SK-N-SH treated with all-trans-retinoic acid at 6 μM for 48 hours (cell line): ENCODE measurements around the gene CNTNAP2.

Experiments
- ATAC-seq: fragments of 200-7000 bp; cut with Tn5 transposase; 3 replicates; pipeline ENCODE4 v1.9.1; 2020; ENCODE audit warnings: mild to moderate bottlenecking, moderate library complexity
- ARNTL ChIP-seq: fragments of 450-650 bp; formaldehyde crosslinking; IDR thresholded peaks from 2 replicates; pipeline ENCODE4 v1.5.0; 2020; ENCODE audit warnings: low read depth, mild to moderate bottlenecking, moderate library complexity, borderline replicate concordance
- BACH2 ChIP-seq: fragments of 250-450 bp; sonication (Bioruptor Pico); IDR thresholded peaks from 2 replicates; pipeline ENCODE4 v1.9.0; 2021; ENCODE audit warnings: mild to moderate bottlenecking, borderline replicate concordance
- CREB5 ChIP-seq: fragments of 250-450 bp; sonication (Bioruptor Pico); IDR thresholded peaks from 2 replicates; pipeline ENCODE4 v1.5.1; 2020; ENCODE audit warnings: low read depth, mild to moderate bottlenecking, moderate library complexity
- CSDC2 ChIP-seq: fragments of 250-450 bp; sonication (Bioruptor Pico); IDR thresholded peaks from 2 replicates; pipeline ENCODE4 v1.5.0; 2020; ENCODE audit warnings: mild to moderate bottlenecking, moderate library complexity
- CSRNP3 ChIP-seq: fragments of 250-450 bp; sonication (Bioruptor Pico); IDR thresholded peaks from 2 replicates; pipeline ENCODE4 v1.5.1; 2021; ENCODE audit warnings: mild to moderate bottlenecking, moderate library complexity
- ESRRG ChIP-seq: fragments of 250-450 bp; sonication (Bioruptor Pico); IDR thresholded peaks from 2 replicates; pipeline ENCODE4 v1.6.1; 2021; ENCODE audit warnings: mild to moderate bottlenecking
- ISL1 ChIP-seq: fragments of 250-450 bp; sonication (Bioruptor Pico); IDR thresholded peaks from 2 replicates; pipeline ENCODE4 v2.1.2; 2022; ENCODE audit warnings: mild to moderate bottlenecking, moderate library complexity
- OSR1 ChIP-seq: fragments of 250-450 bp; sonication (Bioruptor Pico); IDR thresholded peaks from 2 replicates; pipeline ENCODE4 v1.8.0; 2022; ENCODE audit warnings: moderate library complexity, mild to moderate bottlenecking, inconsistent platforms
- PATZ1 ChIP-seq: fragments of 250-450 bp; sonication (Bioruptor Pico); IDR thresholded peaks from 2 replicates; pipeline ENCODE4 v1.8.0; 2020; ENCODE audit warnings: mild to moderate bottlenecking, moderate library complexity, borderline replicate concordance
- POU6F1 ChIP-seq: fragments of 250-450 bp; sonication (Bioruptor Pico); IDR thresholded peaks from 2 replicates; pipeline ENCODE4 v1.8.0; 2021; ENCODE audit warnings: low read depth, mild to moderate bottlenecking, moderate library complexity, borderline replicate concordance
- PPARA ChIP-seq: fragments of 250-450 bp; sonication (Bioruptor Pico); IDR thresholded peaks from 2 replicates; pipeline ENCODE4 v1.5.0; 2020; ENCODE audit warnings: mild to moderate bottlenecking, borderline replicate concordance
- RARB ChIP-seq: fragments of 250-450 bp; sonication (Bioruptor Pico); IDR thresholded peaks from 2 replicates; pipeline ENCODE4 v1.8.0; 2021; ENCODE audit warnings: mild to moderate bottlenecking, moderate library complexity
- SNAI2 ChIP-seq: fragments of 250-450 bp; sonication (Bioruptor Pico); IDR thresholded peaks from 2 replicates; pipeline ENCODE4 v1.5.0; 2020; ENCODE audit warnings: mild to moderate bottlenecking, moderate library complexity
- TCF4 ChIP-seq: fragments of 250-450 bp; sonication (Bioruptor Pico); IDR thresholded peaks from 2 replicates; pipeline ENCODE4 v1.8.0; 2021; ENCODE audit warnings: mild to moderate bottlenecking, moderate library complexity, borderline replicate concordance
- ZC3H10 ChIP-seq: fragments of 250-450 bp; sonication (Bioruptor Pico); IDR thresholded peaks from 2 replicates; pipeline ENCODE4 v1.5.1; 2021; ENCODE audit warnings: mild to moderate bottlenecking, moderate library complexity
- ZFP3 ChIP-seq: fragments of 250-450 bp; sonication (Bioruptor Pico); IDR thresholded peaks from 2 replicates; pipeline ENCODE4 v1.5.0; 2020; ENCODE audit warnings: mild to moderate bottlenecking, moderate library complexity
- ZFP30 ChIP-seq: fragments of 450-650 bp; formaldehyde crosslinking; IDR thresholded peaks from 2 replicates; pipeline ENCODE4 v1.5.0; 2022; ENCODE audit warnings: mild to moderate bottlenecking, moderate library complexity
- ZNF565 ChIP-seq: fragments of 450-650 bp; formaldehyde crosslinking; conservative IDR thresholded peaks from 2 replicates; pipeline ENCODE4 v1.5.0; 2020; ENCODE audit warnings: low read depth, mild to moderate bottlenecking, moderate library complexity
- ZNF70 ChIP-seq: fragments of 450-650 bp; formaldehyde crosslinking; IDR thresholded peaks from 2 replicates; pipeline ENCODE4 v1.5.0; 2020; ENCODE audit warnings: mild to moderate bottlenecking, moderate library complexity
- ZNF8 ChIP-seq: fragments of 450-650 bp; formaldehyde crosslinking; IDR thresholded peaks from 2 replicates; pipeline ENCODE4 v1.5.0; 2020; ENCODE audit warnings: mild to moderate bottlenecking, moderate library complexity

CNTNAP2 gene

GRCh38 chr7:147813316-147813715 is 1696.7 kb downstream of the CNTNAP2 start:
- no peak for ATAC-seq
- TF ChIP-seq ZFP30 (CRISPR knock-in tag) (no peak), TCF4 (CRISPR knock-in tag) (no peak), ZNF565 (no peak), ZNF8 (CRISPR knock-in tag) (no peak), CREB5 (no peak), OSR1 (CRISPR knock-in tag) (no peak), BACH2 (no peak), PPARA (CRISPR knock-in tag) (no peak), SNAI2 (CRISPR knock-in tag) (no peak), POU6F1 (CRISPR knock-in tag) (no peak), RARB (CRISPR knock-in tag) (no peak), ARNTL (CRISPR knock-in tag) (no peak), PATZ1 (no peak), ESRRG (CRISPR knock-in tag) (no peak), CSRNP3 (CRISPR knock-in tag) (no peak), CSDC2 (CRISPR knock-in tag) (no peak), ZC3H10 (CRISPR knock-in tag) (no peak), ZFP3 (no peak)

DNA sequence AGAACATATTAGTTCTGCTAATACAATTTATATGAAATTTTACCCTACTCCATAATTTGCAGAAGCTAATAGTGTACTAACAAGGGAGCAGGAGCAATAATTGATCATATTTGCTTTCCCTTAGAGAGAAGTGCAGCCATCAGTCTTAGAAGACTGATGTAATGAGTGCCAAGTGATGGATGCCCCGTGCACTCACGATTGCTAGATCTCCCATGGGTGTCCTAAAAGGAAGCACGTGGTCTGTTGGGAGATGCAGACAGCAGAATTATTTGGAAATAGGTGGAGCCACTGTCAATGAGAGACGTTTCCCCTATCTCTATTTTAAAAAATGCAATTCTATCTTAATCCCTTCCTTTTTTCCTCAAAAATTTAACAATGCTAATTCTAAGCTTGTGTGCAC is 1701.7 kb downstream of the CNTNAP2 start:
- TF ChIP-seq CSDC2 (CRISPR knock-in tag) (no peak), CREB5 (no peak), SNAI2 (CRISPR knock-in tag) (no peak), ZNF70 (CRISPR knock-in tag) (no peak), ZNF565 (no peak), ISL1 (CRISPR knock-in tag) (no peak), PPARA (CRISPR knock-in tag) (no peak)
- no peak for ATAC-seq

GRCh38 chr7:147824671-147825070 is 1708.1 kb downstream of the CNTNAP2 start:
- no peak for ATAC-seq
- TF ChIP-seq POU6F1 (CRISPR knock-in tag) (no peak), ZC3H10 (CRISPR knock-in tag) (no peak), CSRNP3 (CRISPR knock-in tag) (no peak), ISL1 (CRISPR knock-in tag) (no peak), ARNTL (CRISPR knock-in tag) (no peak), RARB (CRISPR knock-in tag) (no peak), ZFP30 (CRISPR knock-in tag) (no peak), CREB5 (no peak), BACH2 (no peak), ESRRG (CRISPR knock-in tag) (no peak), PPARA (CRISPR knock-in tag) (no peak)
